ENCODE measurements around the gene HIPK3.
"Not testable (repeated sequence)": the region's sequence is repeated elsewhere in the genome, so short reads cannot be mapped to it uniquely, and the experiment has no call there.

The HIPK3 gene

DNA sequence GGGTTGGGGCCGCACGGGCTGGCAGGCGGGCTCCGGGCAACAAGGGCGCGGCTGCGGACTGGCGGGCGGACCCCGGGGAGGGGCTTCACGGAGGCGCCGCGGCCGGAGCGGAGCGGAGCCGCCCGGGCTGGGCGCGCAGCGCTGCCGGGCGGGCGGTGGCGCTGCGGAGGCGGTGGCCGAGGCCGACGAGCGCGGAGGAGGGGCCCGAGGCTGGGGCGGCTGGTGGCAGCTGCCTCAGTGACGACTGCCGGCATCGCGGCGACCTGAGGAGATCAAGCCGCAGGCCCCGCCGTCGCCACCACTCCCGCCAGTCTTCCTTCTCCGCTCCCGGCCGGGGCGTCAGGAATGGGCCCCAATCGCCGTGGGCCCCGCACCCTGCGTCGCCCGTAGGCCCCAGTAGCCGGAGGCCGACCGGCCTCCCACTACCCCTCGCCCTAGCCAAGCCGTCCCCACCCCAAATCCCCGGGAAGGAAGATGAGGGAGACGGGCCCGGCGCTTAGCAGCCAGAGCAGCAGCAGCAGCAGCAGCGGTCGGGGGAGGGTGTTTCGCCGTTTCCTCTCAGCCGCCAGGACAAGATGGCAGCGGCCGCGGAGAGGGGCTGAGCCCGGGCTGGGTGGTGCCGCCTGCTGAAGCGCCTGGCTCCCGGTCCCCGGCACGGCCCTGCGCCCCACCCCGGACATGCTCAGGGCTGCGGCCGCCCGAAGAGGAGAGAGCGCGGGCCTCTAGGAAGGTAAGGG lies at the start of gene HIPK3:
HIPK3 (plus strand) TSS at position 222 of the 737 bp plus-strand sequence.
- DNase-seq (ENCODE audit: low spot score): peak; percentile 75

DNA sequence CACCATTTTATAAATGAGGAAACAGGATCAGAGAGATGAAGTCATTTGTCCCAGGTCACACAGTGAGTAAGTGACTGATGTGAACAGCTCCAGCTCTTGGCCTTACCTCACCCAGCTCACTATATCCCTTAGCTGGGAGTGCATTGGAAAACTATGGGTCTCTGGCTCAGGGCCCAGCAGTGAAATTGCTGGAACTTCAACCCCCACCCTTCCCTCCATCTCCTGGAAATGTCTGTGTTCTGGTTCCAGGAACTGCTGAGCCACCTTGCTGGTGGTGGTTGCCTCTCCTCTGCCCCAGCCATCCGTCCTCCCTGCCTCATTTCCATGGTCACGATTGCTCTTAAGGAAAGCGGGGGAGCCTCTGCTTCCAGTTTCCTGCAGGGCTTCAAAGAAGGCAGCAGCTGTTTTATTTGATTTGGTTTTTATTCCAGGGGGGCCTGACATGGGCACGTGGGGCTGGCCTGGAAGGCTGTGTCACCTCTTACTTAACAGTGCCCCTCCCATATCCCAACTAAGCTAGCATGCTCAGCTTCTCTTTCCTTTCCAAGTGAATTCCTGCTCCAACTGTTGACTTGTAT lies 49.7 kb upstream of the HIPK3 start:
- DNase-seq (ENCODE audit: low spot score): no peak

DNA sequence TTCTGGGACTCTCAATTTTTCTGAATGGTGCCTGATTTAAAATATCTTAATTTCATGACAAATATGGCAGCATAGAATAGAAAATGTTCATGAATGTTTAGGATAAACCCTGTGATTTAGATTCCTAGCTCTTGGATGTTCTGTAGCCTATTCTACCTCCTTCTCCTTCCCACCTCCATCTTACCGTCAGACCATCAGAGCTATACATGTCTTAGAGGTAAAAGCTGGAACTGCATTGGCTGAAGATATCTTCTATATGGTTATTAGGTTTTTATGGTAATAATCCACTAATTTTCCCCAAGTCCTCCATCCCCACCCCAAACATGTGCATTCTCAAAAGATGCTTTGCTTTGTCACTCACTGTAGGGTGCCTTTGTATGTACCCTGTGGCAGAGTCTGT lies 49.0 kb upstream of the HIPK3 start:
- no peak for DNase-seq (ENCODE audit: low spot score)

DNA sequence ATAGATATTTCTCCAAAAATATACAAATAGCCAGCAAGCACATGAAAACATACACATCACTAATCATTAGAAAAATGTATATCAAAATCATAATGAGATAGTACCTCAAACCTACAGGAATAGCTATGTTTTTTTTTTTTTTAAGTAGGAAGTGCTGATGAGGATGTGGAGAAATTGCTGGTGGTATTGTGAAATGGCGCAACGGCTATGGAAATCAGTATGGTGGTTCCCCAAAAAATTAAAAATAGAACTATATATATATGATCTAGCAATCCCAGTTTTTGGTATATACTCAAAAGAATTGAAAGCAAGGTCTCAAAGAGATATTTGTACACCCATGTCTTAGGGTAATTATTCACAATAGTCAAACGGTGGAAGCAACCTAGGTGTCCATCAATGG lies 46.0 kb upstream of the HIPK3 start:
- no peak for DNase-seq (ENCODE audit: low spot score)

DNA sequence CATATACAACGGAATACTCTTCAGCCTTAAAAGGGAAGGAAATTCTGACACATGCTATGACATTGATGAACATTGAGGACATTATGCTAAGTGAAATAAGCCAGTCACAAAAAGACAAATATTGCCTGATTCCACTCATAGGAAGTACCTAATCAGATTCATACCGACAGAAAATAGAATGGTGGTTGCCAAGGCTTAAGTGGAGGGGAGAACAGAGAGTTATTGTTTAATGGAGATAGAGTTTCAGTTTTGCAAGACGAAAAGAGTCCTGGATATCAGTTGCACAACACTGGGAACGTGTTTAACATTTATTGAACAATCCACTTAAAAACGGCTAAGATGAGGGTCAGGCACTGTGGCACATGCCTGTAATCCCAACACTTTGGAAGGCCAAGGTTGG lies 45.6 kb upstream of the HIPK3 start:
- no peak for DNase-seq (ENCODE audit: low spot score)

DNA sequence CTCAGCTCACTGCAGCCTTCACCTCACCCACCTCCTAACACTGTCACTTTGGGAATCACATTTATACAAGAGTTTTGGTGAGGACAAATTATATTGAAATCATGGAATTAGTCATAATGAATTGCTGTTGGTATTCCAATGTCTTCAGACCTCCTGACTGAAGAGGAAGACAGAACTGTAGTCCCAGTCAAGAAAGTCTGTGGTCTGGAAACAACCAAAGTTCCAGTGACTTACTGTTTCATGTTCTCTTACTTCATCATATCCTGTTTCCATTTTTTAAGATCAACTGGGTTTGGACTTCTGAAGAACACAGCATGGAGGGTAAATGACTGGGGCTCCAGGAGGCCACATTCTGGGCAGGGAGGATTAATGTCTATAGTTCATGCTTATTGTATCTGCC lies 43.0 kb upstream of the HIPK3 start:
- DNase-seq (ENCODE audit: low spot score): no peak

DNA sequence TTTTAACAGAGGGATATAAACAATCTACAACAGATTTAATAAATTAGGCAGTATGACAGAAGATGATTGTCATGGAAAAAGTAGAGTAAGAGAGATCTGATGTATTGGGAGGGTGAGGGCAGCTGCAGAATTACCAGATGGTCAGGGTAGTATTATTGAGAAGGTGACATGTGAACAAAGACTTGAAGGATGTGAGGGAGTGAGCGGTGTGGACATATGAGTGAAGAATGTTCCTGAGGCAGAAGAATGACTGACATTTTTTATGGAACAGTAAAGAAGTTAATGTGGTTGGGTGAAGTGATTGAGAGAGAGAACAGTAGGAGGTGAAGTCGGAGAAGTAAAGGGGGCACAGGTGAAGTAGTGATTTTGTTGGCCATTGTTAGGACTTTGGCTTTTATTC lies 42.4 kb upstream of the HIPK3 start:
- no peak for DNase-seq (ENCODE audit: low spot score)

DNA sequence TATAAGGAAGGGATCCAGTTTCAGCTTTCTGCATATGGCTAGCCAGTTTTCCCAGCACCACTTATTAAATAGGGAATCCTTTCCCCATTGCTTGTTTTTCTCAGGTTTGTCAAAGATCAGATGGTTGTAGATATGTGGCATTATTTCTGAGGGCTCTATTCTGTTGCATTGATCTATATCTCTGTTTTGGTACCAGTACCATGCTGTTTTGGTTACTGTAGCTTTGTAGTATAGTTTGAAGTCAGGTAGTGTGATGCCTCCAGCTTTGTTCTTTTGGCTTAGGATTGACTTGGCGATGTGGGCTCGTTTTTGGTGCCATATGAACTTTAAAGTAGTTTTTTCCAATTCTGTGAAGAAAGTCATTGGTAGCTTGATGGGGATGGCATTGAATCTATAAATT lies 40.5 kb upstream of the HIPK3 start:
- DNase-seq (ENCODE audit: low spot score): not testable (repeated sequence)

DNA sequence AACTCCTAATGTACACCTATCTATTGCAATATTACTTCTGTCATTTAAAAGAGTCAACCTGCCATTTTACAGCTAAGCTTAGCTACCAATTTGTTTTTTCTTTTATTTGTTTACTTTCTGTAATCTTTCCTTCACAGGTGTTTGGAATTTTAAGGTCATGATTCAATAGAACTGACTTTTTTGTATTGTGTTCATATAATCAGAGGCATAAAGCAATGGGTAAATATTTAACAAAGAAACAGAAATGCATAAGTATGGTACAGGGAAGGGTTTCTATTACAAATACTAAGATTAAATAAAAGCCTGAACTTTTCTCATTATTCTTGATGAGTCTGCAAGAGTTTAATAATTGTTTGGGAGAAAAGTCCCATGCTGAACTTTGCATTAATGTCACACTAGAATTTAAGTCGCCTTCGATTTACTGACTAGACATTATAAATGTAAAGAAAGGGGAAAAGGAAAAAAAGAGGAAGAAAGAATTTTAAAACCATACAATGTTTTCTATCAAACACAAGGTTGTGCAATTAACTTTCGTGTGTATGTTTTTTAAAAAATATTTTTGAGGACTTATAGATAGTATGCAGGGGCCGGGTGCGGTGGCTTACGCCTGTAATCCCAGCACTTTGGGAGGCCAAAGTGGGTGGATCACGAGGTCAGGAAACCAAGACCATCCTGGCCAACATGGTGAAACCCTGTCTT lies 35.0 kb upstream of the HIPK3 start:
- DNase-seq (ENCODE audit: low spot score): no peak

DNA sequence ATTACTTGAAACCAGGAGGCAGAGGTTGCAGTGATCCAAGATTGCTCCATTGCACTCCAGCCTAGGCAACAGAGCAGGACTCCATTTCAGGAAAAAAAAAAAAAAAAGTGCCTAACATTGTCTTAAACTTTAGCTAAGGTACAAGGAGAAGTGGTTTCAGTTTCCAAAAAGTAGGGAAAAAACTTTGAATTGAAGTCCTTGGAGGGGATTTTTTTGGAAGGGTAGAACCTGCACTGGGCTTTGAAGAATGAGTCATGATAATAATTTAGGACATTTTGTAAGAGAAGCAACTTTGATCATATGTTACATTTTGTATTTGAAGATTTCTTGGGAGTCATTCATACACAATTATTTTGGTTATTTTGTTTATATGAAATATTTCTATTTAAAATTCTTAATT lies 31.8 kb upstream of the HIPK3 start:
- no peak for DNase-seq (ENCODE audit: low spot score)

DNA sequence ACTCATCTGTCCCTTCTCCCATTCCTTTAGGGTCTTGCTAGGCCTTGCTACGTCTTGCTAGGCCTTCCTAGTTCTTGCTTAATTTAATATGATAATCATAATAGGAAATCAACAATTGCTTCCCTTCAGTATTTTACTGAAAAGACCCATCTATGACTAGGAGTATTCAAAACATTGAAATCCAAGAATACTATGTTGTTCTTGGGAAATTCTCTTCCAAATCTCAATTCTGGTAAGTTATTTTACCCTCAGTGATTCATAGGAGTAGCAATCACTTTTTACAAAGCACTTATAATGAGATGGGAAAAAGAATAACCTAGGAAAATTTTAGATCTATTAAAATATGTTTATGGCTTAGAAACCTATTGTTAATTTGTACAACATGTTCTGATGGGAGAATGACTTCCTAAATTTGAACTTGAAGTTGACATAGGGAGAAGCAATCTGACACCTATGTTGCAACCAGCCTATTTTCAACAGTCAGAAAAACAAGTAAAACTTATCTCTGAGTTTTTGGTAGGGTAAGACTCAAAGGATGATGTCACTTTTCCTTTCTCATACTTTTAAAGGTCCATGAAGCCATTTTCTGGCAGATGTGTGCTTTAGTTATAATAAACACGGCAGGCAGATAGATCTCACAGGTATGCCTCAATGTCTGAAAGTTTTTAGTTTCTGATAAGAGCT lies 29.5 kb upstream of the HIPK3 start:
- no peak for DNase-seq (ENCODE audit: low spot score)

DNA sequence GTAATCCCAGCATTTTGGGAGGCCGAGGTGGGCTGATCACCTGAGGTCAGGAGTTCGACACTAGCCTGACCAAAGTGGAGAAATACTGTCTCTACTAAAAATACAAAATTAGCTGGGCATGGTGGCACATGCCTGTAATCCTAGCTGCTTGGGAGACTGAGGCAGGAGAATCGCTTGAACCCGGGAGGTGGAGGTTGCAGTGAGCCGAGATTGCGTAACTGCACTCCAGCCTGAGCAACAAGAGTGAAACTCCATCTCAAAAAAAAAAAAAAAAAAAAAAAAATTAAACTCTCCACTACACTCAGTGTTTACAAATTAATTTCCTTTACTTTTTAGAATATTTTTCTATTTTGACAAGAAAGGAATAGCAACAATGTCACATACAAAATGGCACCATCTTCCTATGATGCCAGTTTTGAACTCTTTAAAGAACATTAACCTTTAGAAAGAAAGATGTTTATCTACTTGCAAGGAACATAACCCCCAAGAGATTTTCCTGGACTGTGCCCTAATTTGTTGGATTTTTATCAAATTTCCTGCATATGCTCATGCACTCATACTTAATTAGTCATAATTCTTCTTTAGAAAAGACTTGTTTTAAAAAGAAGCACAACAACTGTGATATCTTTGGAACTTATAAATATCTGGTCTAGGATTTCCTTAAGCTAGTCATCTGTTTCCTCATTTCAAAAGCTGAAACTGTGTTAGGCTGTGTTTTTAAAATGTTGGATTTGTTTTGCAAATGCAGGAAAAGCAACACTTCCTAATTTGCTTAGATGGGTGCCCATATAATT lies 22.6 kb upstream of the HIPK3 start:
- no peak for DNase-seq (ENCODE audit: low spot score)

DNA sequence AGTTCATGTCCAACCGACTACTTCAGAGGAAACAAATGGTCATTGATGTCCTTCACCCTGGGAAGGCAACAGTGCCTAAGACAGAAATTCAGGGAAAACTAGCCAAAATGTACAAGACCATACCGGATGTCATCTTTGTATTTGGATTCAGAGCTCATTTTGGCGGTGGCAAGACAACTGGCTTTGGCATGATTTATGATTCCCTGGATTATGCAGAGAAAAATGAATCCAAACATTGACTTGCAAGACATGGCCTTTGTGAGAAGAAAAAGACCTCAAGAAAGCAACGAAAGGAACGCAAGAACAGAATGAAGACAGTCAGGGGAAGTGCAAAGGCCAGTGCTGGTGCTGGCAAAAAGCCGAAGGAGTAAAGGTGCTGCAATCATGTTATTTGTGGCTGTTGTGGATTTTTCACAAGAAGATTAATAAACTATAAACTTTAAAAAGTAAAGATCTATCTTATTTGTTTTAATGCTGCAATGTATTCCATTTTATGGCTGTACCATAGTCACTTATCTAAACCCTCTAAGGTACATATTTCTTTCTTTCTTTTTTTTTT lies 20.1 kb upstream of the HIPK3 start:
- no peak for DNase-seq (ENCODE audit: low spot score)

DNA sequence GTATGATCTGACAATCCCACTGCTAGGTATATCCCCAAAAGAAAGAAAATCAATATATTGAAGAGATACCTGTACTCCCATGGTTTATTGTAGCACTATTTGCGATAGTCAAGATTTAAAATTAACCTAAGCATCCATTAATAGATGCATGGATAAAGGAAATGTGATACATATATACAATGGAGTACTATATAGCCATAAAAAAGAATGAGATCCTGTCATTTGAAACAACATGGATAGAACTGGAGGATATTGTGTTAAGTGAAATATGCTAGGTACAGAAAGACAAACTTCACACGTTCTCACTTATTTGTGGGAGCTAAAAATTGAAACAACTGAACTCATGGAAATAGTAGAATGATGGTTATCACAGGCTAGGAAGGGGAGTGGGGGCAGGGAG lies 14.6 kb upstream of the HIPK3 start:
- no peak for DNase-seq (ENCODE audit: low spot score)

DNA sequence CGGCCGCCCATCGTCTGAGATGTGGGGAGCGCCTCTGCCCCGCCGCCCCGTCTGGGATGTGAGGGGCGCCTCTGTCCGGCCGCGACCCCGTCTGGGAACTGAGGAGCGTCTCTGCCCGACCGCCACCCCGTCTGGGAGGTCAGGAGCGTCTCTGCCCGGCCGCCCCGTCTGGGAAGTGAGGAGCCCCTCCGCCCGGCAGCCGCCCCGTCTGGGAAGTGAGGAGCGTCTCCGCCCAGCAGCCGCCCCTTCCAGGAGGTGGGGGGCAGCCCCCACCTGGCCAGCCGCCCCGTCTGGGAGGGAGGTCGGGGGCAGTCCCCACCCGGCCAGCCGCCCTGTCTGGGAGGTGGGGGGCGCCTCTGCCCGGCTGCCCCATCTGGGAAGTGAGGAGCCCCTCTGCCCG lies 13.5 kb upstream of the HIPK3 start:
- not testable (repeated sequence) for DNase-seq (ENCODE audit: low spot score)

DNA sequence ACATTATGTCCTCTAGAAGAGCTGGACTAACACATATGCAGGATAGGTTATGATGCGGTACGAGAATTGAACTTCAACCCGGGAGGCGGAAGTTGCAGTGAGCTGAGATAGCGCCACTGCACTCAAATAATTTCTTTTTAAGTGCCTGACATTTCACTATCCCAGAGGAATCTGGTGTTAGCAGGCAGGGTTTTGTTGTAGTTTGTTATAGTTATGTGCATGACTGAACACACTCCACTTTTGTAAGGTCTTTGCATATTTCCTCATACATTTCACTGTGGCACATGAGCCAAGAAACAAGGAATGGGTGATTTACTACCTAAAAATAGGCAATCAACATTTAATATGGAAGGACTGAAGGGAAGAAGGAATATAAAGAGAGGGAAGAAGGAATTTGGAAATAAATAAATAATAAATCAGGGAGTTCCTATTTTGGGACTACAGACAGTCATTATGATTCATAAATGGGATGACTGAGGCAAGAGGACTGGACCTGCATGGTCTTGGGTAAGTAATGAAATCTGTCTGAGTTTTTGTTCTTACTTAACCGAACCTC lies 8.7 kb upstream of the HIPK3 start:
- no peak for DNase-seq (ENCODE audit: low spot score)

DNA sequence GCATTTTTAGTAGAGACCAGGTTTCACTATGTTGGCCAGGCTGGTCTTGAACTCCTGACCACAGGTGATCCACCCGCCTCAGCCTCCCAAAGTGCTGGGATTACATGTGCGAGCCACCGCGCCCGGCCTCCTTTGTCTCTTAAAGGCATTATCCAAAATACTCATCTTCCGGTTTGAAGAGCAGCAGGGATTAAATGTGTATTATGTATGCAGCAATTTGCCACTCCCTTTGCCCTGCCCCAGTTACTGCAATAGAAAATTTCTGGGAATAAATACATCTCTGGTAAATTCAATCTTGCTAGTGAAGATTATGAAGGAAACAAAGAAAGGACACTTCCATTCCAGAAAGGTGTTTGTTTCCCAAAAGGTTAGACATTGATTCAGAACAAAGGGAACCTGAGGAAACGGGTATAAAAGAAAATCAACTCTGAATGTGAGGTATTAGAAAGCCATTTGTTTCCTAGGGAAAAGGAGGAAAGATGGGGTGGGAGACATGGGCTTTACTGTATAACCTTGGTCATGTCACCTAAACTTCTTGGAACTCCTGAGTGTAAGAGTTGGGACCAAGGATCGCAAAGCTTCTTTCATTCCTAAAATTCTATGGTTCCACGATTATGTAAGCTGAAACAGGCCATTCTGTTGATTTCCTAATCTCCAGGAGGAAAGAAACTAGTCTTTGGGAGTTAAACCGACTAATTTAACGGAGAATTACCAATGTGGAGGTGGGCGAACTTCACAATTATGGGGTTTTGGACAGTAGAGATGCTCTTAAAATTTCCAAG lies 959 bp upstream of the HIPK3 start:
- no peak for DNase-seq (ENCODE audit: low spot score)

DNA sequence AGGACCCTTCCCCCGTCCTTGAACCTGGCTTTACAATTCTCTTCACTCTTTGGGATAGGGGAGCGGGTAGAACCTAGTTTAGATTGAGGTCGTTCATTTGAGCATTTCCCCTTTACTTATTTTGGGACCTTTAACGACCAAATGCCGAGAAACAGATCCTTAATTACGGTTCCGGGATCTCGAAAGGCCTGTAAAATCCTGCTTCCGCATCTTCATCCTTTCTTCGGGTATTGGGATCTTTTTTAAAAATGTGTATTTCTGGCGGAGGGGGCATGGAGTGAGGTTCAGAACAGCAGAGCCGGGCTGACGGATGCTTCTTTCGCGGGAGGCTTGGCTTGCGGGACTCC lies 395 bp upstream of the HIPK3 start:
- DNase-seq (ENCODE audit: low spot score): no peak

DNA sequence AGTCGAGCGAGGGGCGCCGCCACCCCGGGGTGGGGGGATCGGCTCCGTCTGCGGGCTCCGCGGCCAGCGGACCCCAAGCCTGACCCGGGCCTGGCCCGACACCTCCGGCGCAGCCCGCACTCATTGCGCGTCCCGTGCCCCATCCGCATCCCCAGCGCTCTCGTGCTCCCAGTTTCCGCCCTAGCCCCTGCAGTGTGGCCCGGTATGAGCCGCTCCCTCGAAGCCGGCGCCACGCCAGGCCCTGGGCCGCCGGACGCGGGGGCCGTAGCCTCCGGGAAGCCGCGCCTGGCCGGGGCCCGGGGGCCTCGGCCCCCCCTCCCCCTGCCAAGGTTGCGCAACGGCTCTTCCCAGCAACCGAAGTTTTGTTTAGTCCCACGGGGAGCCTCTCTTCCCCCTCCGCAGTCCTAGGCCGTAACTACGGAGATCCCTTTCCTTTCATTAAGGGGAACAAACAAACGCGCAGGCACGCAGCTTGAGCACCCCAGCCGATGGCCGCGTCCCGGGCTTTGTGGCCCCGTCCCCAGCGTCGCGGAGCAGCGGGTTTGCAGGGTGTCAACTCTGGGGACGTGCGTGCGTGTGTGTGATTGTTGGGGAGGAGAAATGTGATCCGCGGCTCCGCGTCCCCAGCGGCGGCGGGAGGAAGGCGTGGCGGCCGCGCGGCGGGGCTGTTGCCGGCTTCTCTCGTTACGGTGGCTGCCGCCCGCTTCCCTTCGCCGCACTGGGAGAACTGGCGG lies 883 bp downstream of the HIPK3 start:
- peak; percentile 73 for DNase-seq (ENCODE audit: low spot score)

DNA sequence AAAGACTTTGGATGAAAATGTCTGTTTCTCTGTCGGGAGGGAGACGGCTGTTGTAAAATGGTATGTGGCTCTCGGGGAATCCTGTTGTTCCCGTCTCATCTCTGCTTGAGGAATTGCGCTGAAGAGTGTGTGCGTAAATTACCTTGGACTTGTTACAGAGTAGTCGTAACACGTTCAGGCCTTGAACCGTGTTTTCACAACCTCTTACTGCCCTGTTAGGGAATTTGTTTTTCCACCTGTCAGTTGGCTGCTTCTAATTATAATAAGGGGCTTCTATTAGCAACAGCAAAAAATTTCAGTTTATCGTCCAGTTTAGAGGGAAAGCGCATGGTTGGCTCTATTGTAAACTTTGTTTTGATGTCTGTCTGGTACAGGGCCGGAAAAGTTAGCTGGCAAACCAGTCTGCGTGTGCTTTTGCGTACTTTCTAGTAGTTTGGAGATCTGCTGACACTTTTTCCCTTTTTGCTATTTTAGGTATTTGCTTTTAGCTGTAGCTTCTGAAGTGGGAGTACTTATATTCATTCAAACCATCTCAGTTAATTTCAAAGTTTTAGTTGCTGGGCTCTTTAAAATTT lies 1.5 kb downstream of the HIPK3 start:
- DNase-seq (ENCODE audit: low spot score): no peak

Data from hematopoietic multipotent progenitor cell treated with erythropoietin and hydrocortisone succinate and interleukin-3 and kit ligand, for 17 days (in vitro differentiated cells).